ENCODE results near the gene TENT4A. TPM values are rescaled to one million over a fixed set of nuclear protein-coding genes. Genes with fewer than 3 reads are reported as not detected.

TENT4A gene
- total and polyA plus RNA-seq, 2 of the 13 experiments (the other 11 are each of a cell fraction or from before 2014, with no cell fraction given), result 6.3 to 13.3 TPM

DNA sequence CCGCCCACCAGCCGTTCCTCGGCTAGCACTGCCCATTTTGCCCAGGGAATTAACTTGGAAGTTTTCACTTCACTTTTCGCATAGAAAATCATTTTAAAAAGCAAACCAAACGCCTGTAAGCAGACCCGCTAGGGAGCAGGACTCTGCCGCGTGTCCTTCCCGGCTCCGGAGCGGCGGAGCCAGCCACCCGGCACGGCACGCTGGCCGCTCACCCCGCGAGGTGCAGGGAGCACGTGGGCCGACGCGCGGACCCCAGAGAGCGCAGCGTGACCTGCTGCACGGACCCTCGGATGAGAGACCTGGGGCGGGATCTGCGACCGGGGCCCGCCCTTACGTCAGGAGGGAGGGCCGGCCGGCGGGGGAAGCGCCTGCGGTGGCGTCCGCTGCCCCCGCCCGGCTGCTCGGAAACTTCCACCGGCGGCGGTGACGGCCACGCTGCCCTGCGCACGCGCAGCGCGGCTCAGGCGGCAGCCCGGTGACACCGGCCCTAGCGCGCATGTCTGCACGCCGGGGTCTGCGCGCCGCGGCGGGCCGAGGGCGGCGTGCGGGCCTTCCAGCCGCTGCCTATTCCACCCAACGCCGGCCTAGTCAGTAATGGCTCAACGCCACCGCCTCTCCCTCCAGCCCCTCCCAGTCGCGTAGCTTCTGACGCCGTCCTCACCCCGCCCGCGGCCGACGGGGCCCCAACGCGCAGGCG lies 507 bp upstream of the TENT4A start (continued):
- TF ChIP-seq, protein P1, sequence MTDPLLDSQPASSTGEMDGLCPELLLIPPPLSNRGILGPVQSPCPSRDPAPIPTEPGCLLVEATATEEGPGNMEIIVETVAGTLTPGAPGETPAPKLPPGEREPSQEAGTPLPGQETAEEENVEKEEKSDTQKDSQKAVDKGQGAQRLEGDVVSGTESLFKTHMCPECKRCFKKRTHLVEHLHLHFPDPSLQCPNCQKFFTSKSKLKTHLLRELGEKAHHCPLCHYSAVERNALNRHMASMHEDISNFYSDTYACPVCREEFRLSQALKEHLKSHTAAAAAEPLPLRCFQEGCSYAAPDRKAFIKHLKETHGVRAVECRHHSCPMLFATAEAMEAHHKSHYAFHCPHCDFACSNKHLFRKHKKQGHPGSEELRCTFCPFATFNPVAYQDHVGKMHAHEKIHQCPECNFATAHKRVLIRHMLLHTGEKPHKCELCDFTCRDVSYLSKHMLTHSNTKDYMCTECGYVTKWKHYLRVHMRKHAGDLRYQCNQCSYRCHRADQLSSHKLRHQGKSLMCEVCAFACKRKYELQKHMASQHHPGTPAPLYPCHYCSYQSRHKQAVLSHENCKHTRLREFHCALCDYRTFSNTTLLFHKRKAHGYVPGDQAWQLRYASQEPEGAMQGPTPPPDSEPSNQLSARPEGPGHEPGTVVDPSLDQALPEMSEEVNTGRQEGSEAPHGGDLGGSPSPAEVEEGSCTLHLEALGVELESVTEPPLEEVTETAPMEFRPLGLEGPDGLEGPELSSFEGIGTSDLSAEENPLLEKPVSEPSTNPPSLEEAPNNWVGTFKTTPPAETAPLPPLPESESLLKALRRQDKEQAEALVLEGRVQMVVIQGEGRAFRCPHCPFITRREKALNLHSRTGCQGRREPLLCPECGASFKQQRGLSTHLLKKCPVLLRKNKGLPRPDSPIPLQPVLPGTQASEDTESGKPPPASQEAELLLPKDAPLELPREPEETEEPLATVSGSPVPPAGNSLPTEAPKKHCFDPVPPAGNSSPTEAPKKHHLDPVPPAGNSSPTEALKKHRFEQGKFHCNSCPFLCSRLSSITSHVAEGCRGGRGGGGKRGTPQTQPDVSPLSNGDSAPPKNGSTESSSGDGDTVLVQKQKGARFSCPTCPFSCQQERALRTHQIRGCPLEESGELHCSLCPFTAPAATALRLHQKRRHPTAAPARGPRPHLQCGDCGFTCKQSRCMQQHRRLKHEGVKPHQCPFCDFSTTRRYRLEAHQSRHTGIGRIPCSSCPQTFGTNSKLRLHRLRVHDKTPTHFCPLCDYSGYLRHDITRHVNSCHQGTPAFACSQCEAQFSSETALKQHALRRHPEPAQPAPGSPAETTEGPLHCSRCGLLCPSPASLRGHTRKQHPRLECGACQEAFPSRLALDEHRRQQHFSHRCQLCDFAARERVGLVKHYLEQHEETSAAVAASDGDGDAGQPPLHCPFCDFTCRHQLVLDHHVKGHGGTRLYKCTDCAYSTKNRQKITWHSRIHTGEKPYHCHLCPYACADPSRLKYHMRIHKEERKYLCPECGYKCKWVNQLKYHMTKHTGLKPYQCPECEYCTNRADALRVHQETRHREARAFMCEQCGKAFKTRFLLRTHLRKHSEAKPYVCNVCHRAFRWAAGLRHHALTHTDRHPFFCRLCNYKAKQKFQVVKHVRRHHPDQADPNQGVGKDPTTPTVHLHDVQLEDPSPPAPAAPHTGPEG (CRISPR knock-in tag; IDR thresholded peaks at IDR 0.05), result peak; percentile 86
- TF ChIP-seq RAD21 (CRISPR knock-in tag; IDR thresholded peaks at IDR 0.05), result peak; percentile 69
- TF ChIP-seq, protein P2, sequence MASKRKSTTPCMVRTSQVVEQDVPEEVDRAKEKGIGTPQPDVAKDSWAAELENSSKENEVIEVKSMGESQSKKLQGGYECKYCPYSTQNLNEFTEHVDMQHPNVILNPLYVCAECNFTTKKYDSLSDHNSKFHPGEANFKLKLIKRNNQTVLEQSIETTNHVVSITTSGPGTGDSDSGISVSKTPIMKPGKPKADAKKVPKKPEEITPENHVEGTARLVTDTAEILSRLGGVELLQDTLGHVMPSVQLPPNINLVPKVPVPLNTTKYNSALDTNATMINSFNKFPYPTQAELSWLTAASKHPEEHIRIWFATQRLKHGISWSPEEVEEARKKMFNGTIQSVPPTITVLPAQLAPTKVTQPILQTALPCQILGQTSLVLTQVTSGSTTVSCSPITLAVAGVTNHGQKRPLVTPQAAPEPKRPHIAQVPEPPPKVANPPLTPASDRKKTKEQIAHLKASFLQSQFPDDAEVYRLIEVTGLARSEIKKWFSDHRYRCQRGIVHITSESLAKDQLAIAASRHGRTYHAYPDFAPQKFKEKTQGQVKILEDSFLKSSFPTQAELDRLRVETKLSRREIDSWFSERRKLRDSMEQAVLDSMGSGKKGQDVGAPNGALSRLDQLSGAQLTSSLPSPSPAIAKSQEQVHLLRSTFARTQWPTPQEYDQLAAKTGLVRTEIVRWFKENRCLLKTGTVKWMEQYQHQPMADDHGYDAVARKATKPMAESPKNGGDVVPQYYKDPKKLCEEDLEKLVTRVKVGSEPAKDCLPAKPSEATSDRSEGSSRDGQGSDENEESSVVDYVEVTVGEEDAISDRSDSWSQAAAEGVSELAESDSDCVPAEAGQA (IDR thresholded peaks at IDR 0.05; ENCODE audit: low read depth), result 0 out of 2 replicates have a peak, but pooled peaks have one; percentile 67
- TF ChIP-seq, protein P2 (CRISPR knock-in tag; IDR thresholded peaks at IDR 0.05; ENCODE audit: borderline replicate concordance), result peak; percentile 78
- TF ChIP-seq MLLT10 (CRISPR knock-in tag; IDR thresholded peaks at IDR 0.05), result no peak
- peak; percentile 87 for TF ChIP-seq POLR2G (IDR thresholded peaks at IDR 0.05; ENCODE audit: low read depth, low read length)
- peak; percentile 92; the same call in 1 of the 2 replicates for TF ChIP-seq SIN3A (IDR thresholded peaks at IDR 0.05; ENCODE audit: borderline replicate concordance, low read depth, low read length)
- peak; percentile 85; the same call in 1 of the 2 replicates for TF ChIP-seq ZNF558 (CRISPR knock-in tag; IDR thresholded peaks at IDR 0.05; ENCODE audit: borderline replicate concordance)
- TF ChIP-seq, protein P3, sequence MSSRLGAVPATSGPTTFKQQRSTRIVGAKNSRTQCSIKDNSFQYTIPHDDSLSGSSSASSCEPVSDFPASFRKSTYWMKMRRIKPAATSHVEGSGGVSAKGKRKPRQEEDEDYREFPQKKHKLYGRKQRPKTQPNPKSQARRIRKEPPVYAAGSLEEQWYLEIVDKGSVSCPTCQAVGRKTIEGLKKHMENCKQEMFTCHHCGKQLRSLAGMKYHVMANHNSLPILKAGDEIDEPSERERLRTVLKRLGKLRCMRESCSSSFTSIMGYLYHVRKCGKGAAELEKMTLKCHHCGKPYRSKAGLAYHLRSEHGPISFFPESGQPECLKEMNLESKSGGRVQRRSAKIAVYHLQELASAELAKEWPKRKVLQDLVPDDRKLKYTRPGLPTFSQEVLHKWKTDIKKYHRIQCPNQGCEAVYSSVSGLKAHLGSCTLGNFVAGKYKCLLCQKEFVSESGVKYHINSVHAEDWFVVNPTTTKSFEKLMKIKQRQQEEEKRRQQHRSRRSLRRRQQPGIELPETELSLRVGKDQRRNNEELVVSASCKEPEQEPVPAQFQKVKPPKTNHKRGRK (CRISPR knock-in tag; IDR thresholded peaks at IDR 0.05), result 0 out of 2 replicates have a peak, but pooled peaks have one; percentile 41
- TF ChIP-seq, protein P4, sequence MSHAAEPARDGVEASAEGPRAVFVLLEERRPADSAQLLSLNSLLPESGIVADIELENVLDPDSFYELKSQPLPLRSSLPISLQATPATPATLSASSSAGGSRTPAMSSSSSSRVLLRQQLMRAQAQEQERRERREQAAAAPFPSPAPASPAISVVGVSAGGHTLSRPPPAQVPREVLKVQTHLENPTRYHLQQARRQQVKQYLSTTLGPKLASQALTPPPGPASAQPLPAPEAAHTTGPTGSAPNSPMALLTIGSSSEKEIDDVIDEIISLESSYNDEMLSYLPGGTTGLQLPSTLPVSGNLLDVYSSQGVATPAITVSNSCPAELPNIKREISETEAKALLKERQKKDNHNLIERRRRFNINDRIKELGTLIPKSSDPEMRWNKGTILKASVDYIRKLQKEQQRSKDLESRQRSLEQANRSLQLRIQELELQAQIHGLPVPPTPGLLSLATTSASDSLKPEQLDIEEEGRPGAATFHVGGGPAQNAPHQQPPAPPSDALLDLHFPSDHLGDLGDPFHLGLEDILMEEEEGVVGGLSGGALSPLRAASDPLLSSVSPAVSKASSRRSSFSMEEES (CRISPR knock-in tag; IDR thresholded peaks at IDR 0.05), result peak; percentile 52; the same call in 1 of the 2 replicates
- peak; percentile 82; the same call in 1 of the 2 replicates for TF ChIP-seq TMF1 (CRISPR knock-in tag; IDR thresholded peaks at IDR 0.05; ENCODE audit: low read depth)
- peak; percentile 39; the same call in 1 of the 2 replicates for TF ChIP-seq ZNF614 (CRISPR knock-in tag; IDR thresholded peaks at IDR 0.05; ENCODE audit: borderline replicate concordance)
- 0 out of 2 replicates have a peak, but pooled peaks have one; percentile 84 for TF ChIP-seq ZNF34 (CRISPR knock-in tag; IDR thresholded peaks at IDR 0.05; ENCODE audit: borderline replicate concordance)

Measured in HepG2 (cell line).